ENCODE results near the gene TSPYL4. TPM values are rescaled to one million over a fixed set of nuclear protein-coding genes. Genes with fewer than 3 reads are reported as not detected.

TSPYL4 gene
- total and polyA plus RNA-seq, 2 of the 8 experiments (the other 6 are each of a cell fraction or from before 2014, with no cell fraction given), result 20.5 to 22.6 TPM

DNA sequence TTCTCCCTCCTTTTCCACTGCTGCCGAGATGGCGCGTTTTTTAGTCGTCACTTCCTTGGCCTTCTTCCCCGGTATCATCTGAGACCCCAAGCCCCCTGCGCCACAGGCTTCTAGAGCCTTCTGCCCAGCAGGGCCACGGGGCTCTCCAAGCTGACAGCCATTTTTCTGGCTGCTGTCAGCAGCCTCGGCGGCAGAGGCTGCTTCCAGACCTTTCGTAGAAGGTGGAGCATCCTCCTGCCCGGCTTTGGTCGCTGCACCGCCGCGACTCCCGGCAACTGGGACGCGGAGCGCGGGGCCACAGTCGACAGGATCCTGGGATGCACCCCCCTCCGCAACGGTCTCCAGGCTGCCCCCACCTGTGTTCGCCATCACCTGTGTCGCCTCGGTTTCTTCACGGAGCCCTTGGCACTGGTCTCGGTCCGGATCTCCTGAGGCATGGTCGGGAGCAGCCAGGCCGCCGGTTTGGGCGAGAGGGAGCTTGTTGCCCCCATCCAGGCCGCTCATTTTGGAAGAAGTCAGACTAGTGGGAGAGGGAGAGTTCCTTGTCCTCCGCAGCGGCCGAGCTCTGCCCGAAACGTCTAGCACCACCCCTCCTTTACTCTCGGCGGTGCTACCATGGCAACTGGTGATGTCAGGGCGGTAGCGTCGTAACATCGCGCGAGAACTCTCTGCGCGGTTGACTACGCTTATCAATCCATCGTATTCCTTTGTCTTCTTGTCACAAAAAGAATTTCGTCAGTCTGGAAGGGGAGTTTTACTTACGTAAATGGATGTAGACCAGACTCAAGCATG lies at the start of gene TSPYL4 (continued):
- peak; percentile 97 for TF ChIP-seq ASH2L (IDR thresholded peaks at IDR 0.05; ENCODE audit: low read length)
- TF ChIP-seq JUND (IDR thresholded peaks at IDR 0.05; ENCODE audit: low read length), result no peak
- TF ChIP-seq, protein P1, sequence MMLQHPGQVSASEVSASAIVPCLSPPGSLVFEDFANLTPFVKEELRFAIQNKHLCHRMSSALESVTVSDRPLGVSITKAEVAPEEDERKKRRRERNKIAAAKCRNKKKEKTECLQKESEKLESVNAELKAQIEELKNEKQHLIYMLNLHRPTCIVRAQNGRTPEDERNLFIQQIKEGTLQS (IDR thresholded peaks at IDR 0.05; ENCODE audit: insufficient read depth, low read depth, low read length), result no peak
- no peak for TF ChIP-seq KDM1A (IDR thresholded peaks at IDR 0.05; ENCODE audit: borderline replicate concordance, low read length)
- TF ChIP-seq, protein P2, sequence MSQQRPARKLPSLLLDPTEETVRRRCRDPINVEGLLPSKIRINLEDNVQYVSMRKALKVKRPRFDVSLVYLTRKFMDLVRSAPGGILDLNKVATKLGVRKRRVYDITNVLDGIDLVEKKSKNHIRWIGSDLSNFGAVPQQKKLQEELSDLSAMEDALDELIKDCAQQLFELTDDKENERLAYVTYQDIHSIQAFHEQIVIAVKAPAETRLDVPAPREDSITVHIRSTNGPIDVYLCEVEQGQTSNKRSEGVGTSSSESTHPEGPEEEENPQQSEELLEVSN (IDR thresholded peaks at IDR 0.05), result peak; percentile 94
- no peak for TF ChIP-seq SP2 (IDR thresholded peaks at IDR 0.05; ENCODE audit: low read length)
- TF ChIP-seq EP300 (IDR thresholded peaks at IDR 0.05; ENCODE audit: borderline replicate concordance in 1 of 2, low read depth in 2 of 2, low read length in 2 of 2), result no peak
- peak; percentile 84 for TF ChIP-seq PHF8 (conservative IDR thresholded peaks at IDR 0.05; ENCODE audit: low read depth, low read length)
- no peak for TF ChIP-seq CBX5 (IDR thresholded peaks at IDR 0.05; ENCODE audit: low read depth, low read length)
- TF ChIP-seq CREB1 (IDR thresholded peaks at IDR 0.05), result peak; percentile 94
- no peak for TF ChIP-seq EGR1 (IDR thresholded peaks at IDR 0.05; ENCODE audit: borderline replicate concordance, low read depth, low read length)
- TF ChIP-seq, protein P3, sequence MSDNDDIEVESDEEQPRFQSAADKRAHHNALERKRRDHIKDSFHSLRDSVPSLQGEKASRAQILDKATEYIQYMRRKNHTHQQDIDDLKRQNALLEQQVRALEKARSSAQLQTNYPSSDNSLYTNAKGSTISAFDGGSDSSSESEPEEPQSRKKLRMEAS (IDR thresholded peaks at IDR 0.05), result peak; percentile 87
- TF ChIP-seq SRF (IDR thresholded peaks at IDR 0.05; ENCODE audit: low read depth, low read length), result no peak
- TF ChIP-seq TBP (IDR thresholded peaks at IDR 0.05; ENCODE audit: low read depth, low read length), result peak; percentile 79
- TF ChIP-seq TEAD4 (IDR thresholded peaks at IDR 0.05; ENCODE audit: low read depth, low read length), result no peak
- TF ChIP-seq CEBPB (IDR thresholded peaks at IDR 0.05; ENCODE audit: low read depth, low read length), result 0 out of 2 replicates have a peak, but pooled peaks have one; percentile 43
- TF ChIP-seq FOSL1 (IDR thresholded peaks at IDR 0.05; ENCODE audit: insufficient read depth, low read depth, low read length), result no peak
- TF ChIP-seq BRCA1 (IDR thresholded peaks at IDR 0.05; ENCODE audit: low read depth, low read length), result peak; percentile 77
- TF ChIP-seq RFX5 (IDR thresholded peaks at IDR 0.05; ENCODE audit: borderline replicate concordance, low read depth, low read length), result peak; percentile 95
- peak; percentile 83 for TF ChIP-seq SAP30 (IDR thresholded peaks at IDR 0.05; ENCODE audit: insufficient read depth, insufficient replicate concordance, low read length)
- no peak for TF ChIP-seq SP1 (IDR thresholded peaks at IDR 0.05; ENCODE audit: low read depth, low read length)
- TF ChIP-seq KDM5A (IDR thresholded peaks at IDR 0.05; ENCODE audit: low read length), result 0 out of 2 replicates have a peak, but pooled peaks have one; percentile 66
- peak; percentile 61 to 85; a peak in 2 of 4 replicates for TF ChIP-seq HDAC2 (IDR thresholded peaks at IDR 0.05; ENCODE audit: borderline replicate concordance in 1 of 2, low read depth in 2 of 2, low read length in 2 of 2)
